Activated T-cell treated with anti-CD3 and anti-CD28 coated beads, Interleukin-2, amount 50 U/mL, for 72 hours (primary cell): ENCODE measurements around the gene CSNK1G1. TPM values are rescaled to one million over a fixed set of nuclear protein-coding genes. Genes with fewer than 3 reads are reported as not detected.

ENCODE experiments used
- ATAC-seq, 2 donors: fragments of 150-1000 bp; cut with Tn5 transposase; replicated peaks in 1 of 2; 2 replicates each; pipeline ENCODE4 v1.10.0; 2021; ENCODE audit warnings: moderate library complexity in 2 of 2, mild to moderate bottlenecking in 1 of 2
- DNase-seq, 2 donors: peaks; one replicate each; pipeline ENCODE4 v3.0.0; 2021 to 2022; ENCODE audit warnings: mixed read lengths in 1 of 2
- H3K27ac Mint-ChIP-seq: one replicate; pipeline ENCODE4 v1.8.0; 2022; ENCODE audit warnings: mild to moderate bottlenecking, moderate library complexity, mixed read lengths
- H3K27me3 Mint-ChIP-seq: one replicate; pipeline ENCODE4 v1.8.0; 2022; ENCODE audit warnings: low read depth, mixed read lengths
- H3K36me3 Mint-ChIP-seq, 2 donors: one replicate each; pipeline ENCODE4 v1.8.0; 2022; ENCODE audit warnings: mixed read lengths in 2 of 2, mild to moderate bottlenecking in 1 of 2; ENCODE audit not compliant: insufficient read depth in 2 of 2
- H3K4me1 Mint-ChIP-seq: one replicate; pipeline ENCODE4 v1.8.0; 2022; ENCODE audit warnings: low read depth, mixed read lengths
- H3K4me3 Mint-ChIP-seq, 2 donors: one replicate each; pipeline ENCODE4 v1.8.0; 2022; ENCODE audit warnings: mild to moderate bottlenecking in 2 of 2, mixed read lengths in 2 of 2, moderate library complexity in 2 of 2
- H3K9me3 Mint-ChIP-seq, 2 donors: one replicate each; pipeline ENCODE4 v1.8.0; 2022; ENCODE audit warnings: mixed read lengths in 2 of 2
- total RNA-seq, 2 donors: library from RNA; stranded (reverse); gene quantifications; one replicate each; pipeline ENCODE4 v1.2.3, GENCODE V29; 2022

CSNK1G1 gene
- total RNA-seq, 2 donors from 2014 or later: 29.4 to 31.3 TPM

- ATAC-seq (no peak), DNase-seq (no peak)
- no peak overlapping the region for H3K4me3 Mint-ChIP-seq
- peak overlapping the region; percentile 36 for H3K27ac Mint-ChIP-seq
- no peaks in the 10 kb centered on the region for H3K27me3 Mint-ChIP-seq
- H3K9me3 Mint-ChIP-seq: no peaks in the 10 kb centered on the region
- peaks cover 18 to 32% of the 10 kb centered on the region in 2 donors for H3K36me3 Mint-ChIP-seq
- H3K4me1 Mint-ChIP-seq: peaks cover 39% of the 10 kb centered on the region
Measured at GRCh38 chr15:64158363-64159134, 197.4 kb downstream of the CSNK1G1 start.

DNA sequence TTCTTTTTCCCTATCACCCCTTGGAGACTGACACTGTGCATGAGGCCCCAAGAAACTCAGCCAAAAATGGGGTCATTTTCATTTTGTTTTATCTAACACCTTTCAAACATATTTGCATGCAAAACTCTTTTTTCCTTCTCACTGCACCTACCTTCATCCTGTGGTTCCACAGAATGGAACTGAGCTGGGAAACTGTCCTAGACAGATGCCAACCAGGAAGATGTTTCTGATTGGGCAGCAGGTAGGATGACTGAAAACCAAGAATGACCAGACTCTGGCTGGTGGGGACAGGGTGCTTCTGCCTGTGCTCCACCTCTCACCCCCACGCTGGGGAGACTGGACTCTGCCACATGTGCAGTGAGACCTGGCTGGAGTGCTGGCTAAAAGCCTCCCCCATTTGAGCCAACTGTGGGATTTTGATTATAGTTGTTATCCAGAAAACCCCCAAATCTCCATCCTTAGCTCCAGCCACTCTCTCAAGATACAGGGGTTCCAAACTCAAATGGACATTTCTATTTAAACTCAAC is 198.3 kb downstream of the CSNK1G1 start:
- peak overlapping the region; percentile 29 for H3K27ac Mint-ChIP-seq
- ATAC-seq: no peak
- peak overlapping the region in 1 of 2 donors; percentile 2 for H3K4me3 Mint-ChIP-seq
- H3K27me3 Mint-ChIP-seq: peaks cover 9% of the 10 kb centered on the region
- H3K4me1 Mint-ChIP-seq: peaks cover 45% of the 10 kb centered on the region
- peaks cover 18 to 32% of the 10 kb centered on the region in 2 donors for H3K36me3 Mint-ChIP-seq
- DNase-seq: no peak
- no peaks in the 10 kb centered on the region for H3K9me3 Mint-ChIP-seq

GRCh38 chr15:64156652-64157331 is 199.2 kb downstream of the CSNK1G1 start:
- no peaks in the 10 kb centered on the region for H3K9me3 Mint-ChIP-seq
- H3K4me1 Mint-ChIP-seq: peaks cover 42% of the 10 kb centered on the region
- H3K27me3 Mint-ChIP-seq: peaks cover 11% of the 10 kb centered on the region
- DNase-seq: no peak
- no peak for ATAC-seq
- no peak overlapping the region for H3K27ac Mint-ChIP-seq
- H3K4me3 Mint-ChIP-seq: no peak overlapping the region
- H3K36me3 Mint-ChIP-seq: peaks cover 16 to 27% of the 10 kb centered on the region in 2 donors

GRCh38 chr15:64155802-64156651 is 199.9 kb downstream of the CSNK1G1 start:
- H3K9me3 Mint-ChIP-seq: no peaks in the 10 kb centered on the region
- H3K36me3 Mint-ChIP-seq: peaks cover 14 to 26% of the 10 kb centered on the region in 2 donors
- H3K4me3 Mint-ChIP-seq: no peak overlapping the region

DNA sequence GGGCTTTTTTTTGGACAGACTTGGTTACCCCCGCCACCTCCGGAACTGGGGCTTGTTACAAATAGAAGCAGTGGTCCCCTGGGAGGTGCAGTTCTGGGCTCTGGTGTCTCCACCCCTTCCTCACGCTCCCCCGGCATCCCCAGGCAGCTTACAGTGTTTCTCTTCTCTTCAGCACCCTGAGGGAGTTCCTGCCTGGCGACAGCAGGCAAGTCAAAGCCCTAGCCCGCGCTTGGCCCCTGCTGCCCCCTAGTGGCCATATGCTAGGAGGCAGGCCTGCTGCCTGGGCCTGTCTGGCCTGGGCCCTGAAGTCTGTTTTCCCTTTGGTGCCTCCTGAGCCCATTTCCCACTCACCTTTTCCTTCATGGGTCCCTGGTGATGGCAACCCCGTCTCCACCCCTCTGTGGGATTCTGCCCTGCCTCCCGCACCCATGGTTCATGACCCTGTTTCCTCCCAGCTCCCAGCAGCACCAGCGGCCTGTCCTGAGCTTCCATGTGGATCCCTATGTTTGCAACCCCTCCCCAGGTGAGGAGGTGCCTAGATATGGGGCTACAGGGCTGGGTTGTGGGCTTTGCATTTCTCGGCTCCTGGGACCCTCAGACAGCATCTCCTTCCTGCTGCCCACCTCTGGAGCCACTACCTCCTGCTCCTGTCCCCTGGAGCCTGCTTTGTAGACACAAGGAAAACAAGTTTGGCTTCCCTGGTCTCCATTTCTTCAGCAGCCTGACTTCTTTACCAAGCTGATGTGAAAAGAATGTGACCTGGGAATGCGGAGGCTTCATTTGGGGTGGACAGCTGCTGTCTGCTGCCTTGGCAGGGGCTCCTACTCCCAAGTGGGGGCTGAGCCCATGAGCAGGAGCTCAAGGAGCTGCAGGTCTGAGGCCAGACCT is 202.2 kb downstream of the CSNK1G1 start:
- no peak overlapping the region for H3K27ac Mint-ChIP-seq

More at GRCh38 chr15:64155802-64156651, 199.9 kb downstream of the CSNK1G1 start:
- peaks cover 13% of the 10 kb centered on the region for H3K27me3 Mint-ChIP-seq
- H3K4me1 Mint-ChIP-seq: peaks cover 40% of the 10 kb centered on the region
- ATAC-seq (no peak), DNase-seq (no peak)
- H3K27ac Mint-ChIP-seq: no peak overlapping the region

GRCh38 chr15:64152507-64153387 is 203.2 kb downstream of the CSNK1G1 start:
- peak in 1 of 2 donors; percentile 19 for DNase-seq
- H3K27me3 Mint-ChIP-seq: peaks cover 17% of the 10 kb centered on the region
- H3K9me3 Mint-ChIP-seq: no peaks in the 10 kb centered on the region
- H3K27ac Mint-ChIP-seq: no peak overlapping the region
- H3K36me3 Mint-ChIP-seq: peaks cover 0 to 7% of the 10 kb centered on the region in 2 donors
- H3K4me3 Mint-ChIP-seq: peak overlapping the region; percentile 85 to 88
- peaks cover 30% of the 10 kb centered on the region for H3K4me1 Mint-ChIP-seq
- no peak for ATAC-seq

More for the DNA sequence above, 202.2 kb downstream of the CSNK1G1 start:
- Mint-ChIP-seq H3K27me3 (peaks cover 17% of the 10 kb centered on the region), H3K4me3 (peak overlapping the region; percentile 85 to 88), H3K4me1 (peaks cover 39% of the 10 kb centered on the region), H3K9me3 (no peaks in the 10 kb centered on the region), H3K36me3 (peaks cover 5 to 14% of the 10 kb centered on the region in 2 donors)
- DNase-seq: peak; percentile 93 to 97
- ATAC-seq: peak; percentile 74

- DNase-seq: peak; percentile 45 to 48
- peaks cover 29% of the 10 kb centered on the region for H3K4me1 Mint-ChIP-seq
- peak within 1 kb of the TSS; percentile 85 to 88 for H3K4me3 Mint-ChIP-seq
- peaks cover 17% of the 10 kb centered on the region for H3K27me3 Mint-ChIP-seq
- peak within 1 kb of the TSS; percentile 28 for H3K27ac Mint-ChIP-seq
- no peaks in the 10 kb centered on the region for H3K9me3 Mint-ChIP-seq
- H3K36me3 Mint-ChIP-seq: peaks cover 0 to 7% of the 10 kb centered on the region in 2 donors
- peak; percentile 12 to 19 for ATAC-seq
Measured at GRCh38 chr15:64151727-64152506, 204.1 kb downstream of the CSNK1G1 start, which contains the start of gene SNX22. Gene SNX22, plus strand, starts transcription at chr15:64151731. Its CDS starts 45 bp downstream, at chr15:64151776.

- H3K27me3 Mint-ChIP-seq: peaks cover 17% of the 10 kb centered on the region
- no peak for DNase-seq
- peaks cover 29% of the 10 kb centered on the region for H3K4me1 Mint-ChIP-seq
- no peak for ATAC-seq
- peaks cover 0 to under 1% of the 10 kb centered on the region in 2 donors for H3K36me3 Mint-ChIP-seq
- no peak overlapping the region for H3K27ac Mint-ChIP-seq
- H3K4me3 Mint-ChIP-seq: peak overlapping the region; percentile 8 to 85
- H3K9me3 Mint-ChIP-seq: no peaks in the 10 kb centered on the region
Measured at GRCh38 chr15:64149893-64150578, 205.9 kb downstream of the CSNK1G1 start.

DNA sequence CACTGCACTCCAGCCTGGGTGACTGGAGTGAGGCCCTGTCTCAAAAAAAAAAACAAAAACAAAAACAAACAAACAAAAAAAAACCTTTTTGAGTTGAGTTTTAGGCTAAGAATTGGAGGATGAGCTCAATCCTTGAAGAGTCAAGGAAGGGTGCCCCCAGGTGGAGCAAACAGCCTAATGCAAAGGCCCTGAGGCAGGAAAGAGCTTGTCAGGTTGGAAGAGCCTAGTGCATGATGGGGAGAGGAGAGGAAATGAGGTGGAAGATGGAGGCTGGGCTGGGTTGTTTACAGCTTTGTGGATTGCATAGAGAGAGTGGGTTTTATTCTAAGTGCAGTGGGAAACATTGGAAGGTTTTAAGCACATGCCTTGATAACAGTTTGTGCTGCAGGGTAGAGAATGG is 206.5 kb downstream of the CSNK1G1 start:
- DNase-seq (peak; percentile 30 to 32), ATAC-seq (no peak)
- no peaks in the 10 kb centered on the region for H3K36me3 Mint-ChIP-seq
- H3K27ac Mint-ChIP-seq: no peak overlapping the region
- peaks cover 17% of the 10 kb centered on the region for H3K27me3 Mint-ChIP-seq
- H3K4me1 Mint-ChIP-seq: peaks cover 29% of the 10 kb centered on the region
- H3K4me3 Mint-ChIP-seq: peak overlapping the region in 1 of 2 donors; percentile 8
- no peaks in the 10 kb centered on the region for H3K9me3 Mint-ChIP-seq

DNA sequence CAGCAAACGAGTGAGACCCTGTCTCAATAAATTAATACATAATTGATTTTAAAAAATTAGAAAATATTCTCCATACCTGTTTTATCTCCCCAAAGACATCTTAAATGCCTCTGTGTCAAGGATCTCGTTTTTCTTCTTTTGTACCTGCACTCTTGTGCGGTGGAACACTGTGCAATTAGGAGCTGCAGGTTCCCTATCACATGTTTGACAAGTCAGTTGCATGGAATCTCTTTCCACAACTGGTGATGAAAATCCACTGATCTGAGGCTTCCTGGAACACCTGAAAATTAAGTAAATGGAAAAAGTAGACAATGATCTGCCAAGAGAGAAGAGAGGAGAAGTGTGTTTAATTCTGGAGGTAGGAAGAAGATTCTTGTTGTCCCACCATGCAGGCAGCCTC is 207.4 kb downstream of the CSNK1G1 start:
- peaks cover 29% of the 10 kb centered on the region for H3K4me1 Mint-ChIP-seq
- H3K36me3 Mint-ChIP-seq: no peaks in the 10 kb centered on the region
- DNase-seq: no peak
- H3K9me3 Mint-ChIP-seq: no peaks in the 10 kb centered on the region
- H3K27me3 Mint-ChIP-seq: peaks cover 17% of the 10 kb centered on the region
- H3K27ac Mint-ChIP-seq: no peak overlapping the region
- no peak overlapping the region for H3K4me3 Mint-ChIP-seq
- ATAC-seq: no peak
